SU-DHL-6 (cell line): ENCODE results near the gene SELENON.

Experiments
- CTCF ChIP-seq: fragments of 200-600 bp; sonication (generic); IDR thresholded peaks from one replicate; pipeline ENCODE4 v1.5.1; 2017; ENCODE audit warnings: antibody characterized with exemption, mild to moderate bottlenecking, low read length, moderate library complexity; ENCODE audit not compliant: insufficient read depth, poor library complexity, severe bottlenecking
- EZH2phosphoT487 ChIP-seq: fragments of 200-600 bp; sonication (generic), shearing (Covaris generic); conservative IDR thresholded peaks from 2 replicates; pipeline ENCODE4 v1.6.1; 2018; ENCODE audit warnings: mild to moderate bottlenecking, antibody characterized with exemption, low read length, moderate library complexity, mixed read lengths

GRCh38 chr1:25813734-25814471, 13.9 kb downstream of the SELENON start:
- TF ChIP-seq CTCF = no peak
- TF ChIP-seq EZH2phosphoT487 = no peak
